B cell (primary cell): Measurements from ENCODE around the gene ADAMTS16. TPM values are rescaled to one million over a fixed set of nuclear protein-coding genes. Genes with fewer than 3 reads are reported as not detected.

Experiments used
- ATAC-seq: fragments of 200-7000 bp; cut with Tn5 transposase; one replicate; pipeline ENCODE4 v1.10.0; 2021; ENCODE audit warnings: low read depth, mild to moderate bottlenecking, moderate number of reproducible peaks, moderate library complexity
- CTCF ChIA-PET: fragments of 350-600 bp; sonication (Branson Sonifier 250); formaldehyde crosslinking; loops from one replicate; lab custom pipeline; 2021; ENCODE audit warnings: antibody characterized with exemption, inconsistent platforms; lab: Charles Lee
- POLR2A ChIA-PET: fragments of 350-600 bp; sonication (Branson Sonifier 250); formaldehyde crosslinking; loops from one replicate; lab custom pipeline; 2021; ENCODE audit warnings: antibody characterized with exemption; lab: Charles Lee
- DNase-seq: peaks from one replicate; pipeline ENCODE4 v3.0.0; 2013
- H2AFZ ChIP-seq: 2 replicates; pipeline ENCODE4 v1.6.1; 2012; ENCODE audit warnings: mild to moderate bottlenecking, low read depth, low read length; ENCODE audit not compliant: insufficient read depth, poor library complexity, severe bottlenecking
- H3K27ac ChIP-seq, 2 donors: 1 replicate in 1 of 2; 2 replicates in 1 of 2; pipeline ENCODE4 v1.5.1; 2012 to 2013; ENCODE audit warnings: low read length in 2 of 2, mild to moderate bottlenecking in 2 of 2, moderate library complexity in 1 of 2
- H3K27me3 ChIP-seq, 4 experiments: fragments of 200-600 bp in 1 of 4; sonication (generic) in 1 of 4; replicated peaks in 1 of 4; 1 replicate in 2 of 4; 2 replicates in 2 of 4; pipeline versions ENCODE4 v1.6.1 to v1.7.0; 2013 to 2016; ENCODE audit warnings: low read length in 3 of 4, mild to moderate bottlenecking in 2 of 4, mixed read lengths in 1 of 4, moderate library complexity in 1 of 4; ENCODE audit not compliant: insufficient read depth in 4 of 4, control insufficient read depth in 3 of 4; ENCODE audit errors: control extremely low read depth in 1 of 4
- H3K36me3 ChIP-seq, 2 experiments: replicated peaks in 1 of 2; 1 replicate in 1 of 2; 2 replicates in 1 of 2; pipeline versions ENCODE4 v1.6.1 to v1.7.1; 2013; ENCODE audit warnings: low read length in 1 of 2; ENCODE audit not compliant: insufficient read depth in 2 of 2, control insufficient read depth in 1 of 2; ENCODE audit errors: control extremely low read depth in 1 of 2, extremely low read depth in 1 of 2
- H3K4me1 ChIP-seq, 2 donors: fragments of 200-600 bp in 1 of 2; sonication (generic) in 1 of 2; 1 replicate in 1 of 2; 2 replicates in 1 of 2; pipeline versions ENCODE4 v1.5.1 to v1.6.1; 2013 to 2017; ENCODE audit warnings: low read length in 2 of 2; ENCODE audit not compliant: control insufficient read depth in 2 of 2, insufficient read depth in 2 of 2
- H3K4me2 ChIP-seq: replicated peaks from 2 replicates; pipeline ENCODE3; 2012; ENCODE audit warnings: mild to moderate bottlenecking, low read depth, low read length; ENCODE audit not compliant: poor library complexity, severe bottlenecking
- H3K4me3 ChIP-seq, 5 experiments: fragments of 200-600 bp in 1 of 5; sonication (generic) in 1 of 5; 1 replicate in 3 of 5; 2 replicates in 2 of 5; pipeline versions ENCODE4 v1.5.1 to v1.7.0; 2011 to 2016; ENCODE audit warnings: low read length in 4 of 5, mild to moderate bottlenecking in 4 of 5, low read depth in 2 of 5, control low read depth in 1 of 5, moderate library complexity in 1 of 5; ENCODE audit not compliant: insufficient read depth in 1 of 5; ENCODE audit errors: control extremely low read depth in 1 of 5, extremely low read depth in 1 of 5
- H3K79me2 ChIP-seq: fragments of 200-600 bp; sonication (generic); one replicate; pipeline ENCODE4 v1.6.0; 2016; ENCODE audit warnings: low read length; ENCODE audit not compliant: control insufficient read depth, insufficient read depth
- H3K9ac ChIP-seq: fragments of 200-600 bp; sonication (generic); 2 replicates; pipeline ENCODE4 v1.6.1; 2017; ENCODE audit warnings: mild to moderate bottlenecking, low read length, moderate library complexity
- H3K9me3 ChIP-seq, 3 donors: one replicate each; pipeline versions ENCODE4 v1.6.1 to v1.7.1; 2013; ENCODE audit warnings: low read length in 2 of 3; ENCODE audit not compliant: control insufficient read depth in 2 of 3, insufficient read depth in 1 of 3; ENCODE audit errors: control extremely low read depth in 1 of 3
- H4K20me1 ChIP-seq: 2 replicates; pipeline ENCODE4 v1.6.0; 2012; ENCODE audit warnings: mild to moderate bottlenecking, low read length; ENCODE audit not compliant: insufficient read depth, control insufficient read depth, poor library complexity, severe bottlenecking
- H3K27ac Mint-ChIP-seq: one replicate; pipeline ENCODE4 v1.8.0; 2021; ENCODE audit warnings: mixed read lengths
- H3K27me3 Mint-ChIP-seq: one replicate; pipeline ENCODE4 v1.8.0; 2021; ENCODE audit warnings: mixed read lengths
- H3K4me1 Mint-ChIP-seq: one replicate; pipeline ENCODE4 v1.8.0; 2021; ENCODE audit warnings: mixed read lengths
- H3K4me3 Mint-ChIP-seq: one replicate; pipeline ENCODE4 v1.8.0; 2021; ENCODE audit warnings: mixed read lengths
- H3K9me3 Mint-ChIP-seq: one replicate; pipeline ENCODE4 v1.8.0; 2022; ENCODE audit warnings: mixed read lengths; ENCODE audit not compliant: insufficient read depth
- EZH2 ChIP-seq: IDR thresholded peaks from 2 replicates; pipeline ENCODE4 v1.6.1; 2012; ENCODE audit warnings: borderline replicate concordance, low read depth, mild to moderate bottlenecking, moderate library complexity, low read length; ENCODE audit not compliant: insufficient read depth, poor library complexity, severe bottlenecking
- WGBS: methylation state at CpG from one replicate; pipeline ENCODE4 v1.1.5; 2013; ENCODE audit warnings: missing lambda C conversion rate; ENCODE audit not compliant: insufficient coverage; 5-methylcytosine and 5-hydroxymethylcytosine counted together
- intact Hi-C: fragments of 100-400 bp; cut with micrococcal nuclease; formaldehyde crosslinking; loops from one replicate; pipeline ENCODE4 v1.10.0; 2022
- polyA plus RNA-seq: library from polyadenylated mRNA; depleted of rRNA; stranded (reverse); fragments of >200 nt; gene quantifications from 2 replicates; pipeline ENCODE4 v1.2.3, GENCODE V29; 2012
- total RNA-seq, 2 donors: library from RNA; stranded (reverse); fragments of 120-200 nt in 1 of 2; gene quantifications; 1 replicate in 1 of 2; 2 replicates in 1 of 2; pipeline versions ENCODE4 v1.2.3 to v1.2.4, GENCODE V29; 2013 to 2022
- TF ChIP-seq, protein P1 (sequence below): fragments of 200-600 bp; IDR thresholded peaks from one replicate; pipeline ENCODE4 v1.8.0; 2022; ENCODE audit warnings: antibody characterized with exemption, mild to moderate bottlenecking

The ADAMTS16 gene
- total and polyA plus RNA-seq, 2 donors (not counting 1 experiment from before 2014, with no cell fraction given) = not detected

DNA sequence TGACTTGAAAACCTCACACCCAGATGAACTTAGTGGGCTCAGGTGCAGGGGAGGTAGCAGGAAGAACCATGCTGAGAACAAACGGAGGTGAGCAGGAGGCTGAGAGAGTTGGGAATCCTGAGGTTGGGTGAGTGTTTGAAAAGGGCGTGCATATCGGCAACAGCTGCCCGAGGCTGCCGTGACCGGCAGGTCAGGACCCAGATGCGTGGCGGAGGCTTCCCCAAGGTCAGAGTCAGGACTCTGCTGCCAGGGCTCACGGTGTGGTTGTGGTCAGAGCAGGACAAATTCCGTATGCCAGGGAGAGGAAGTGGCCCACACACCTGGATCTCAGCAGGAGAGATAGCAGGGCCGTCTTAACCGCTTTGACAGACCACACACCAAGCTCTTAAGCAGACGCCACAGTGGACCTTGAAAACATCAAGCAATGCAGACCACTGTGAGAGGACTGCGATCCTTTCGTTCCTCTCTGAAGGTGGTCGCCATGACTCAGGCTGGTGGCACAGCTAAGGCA is 43.1 kb downstream of the ADAMTS16 start:
- peaks cover 6% of the 10 kb centered on the region for H3K27me3 Mint-ChIP-seq
- H3K9me3 ChIP-seq = peaks cover 0 to 10% (median 0%) of the 10 kb centered on the region in 3 donors
- no peak overlapping the region for H3K27ac ChIP-seq
- H3K79me2 ChIP-seq = no peaks in the 10 kb centered on the region
- H3K27ac Mint-ChIP-seq = no peak overlapping the region
- H4K20me1 ChIP-seq = no peaks in the 10 kb centered on the region
- CTCF ChIA-PET = no interaction called here
- intact Hi-C loops = no loop called here
- POLR2A ChIA-PET = no interaction called here
- no peak overlapping the region for H2AFZ ChIP-seq
- 14% methylated on average over 16 of the region's 16 CpGs for WGBS
- no peak overlapping the region for H3K4me2 ChIP-seq
- no peak overlapping the region for H3K4me3 ChIP-seq
- H3K9ac ChIP-seq = no peak overlapping the region
- no peak for DNase-seq
- H3K36me3 ChIP-seq = no peaks in the 10 kb centered on the region
- no peaks in the 10 kb centered on the region for H3K4me1 Mint-ChIP-seq
- peaks cover 0 to 3% (median 0%) of the 10 kb centered on the region in 4 experiments for H3K27me3 ChIP-seq
- H3K9me3 Mint-ChIP-seq = no peaks in the 10 kb centered on the region
- TF ChIP-seq EZH2 = no peak
- TF ChIP-seq, protein P1, sequence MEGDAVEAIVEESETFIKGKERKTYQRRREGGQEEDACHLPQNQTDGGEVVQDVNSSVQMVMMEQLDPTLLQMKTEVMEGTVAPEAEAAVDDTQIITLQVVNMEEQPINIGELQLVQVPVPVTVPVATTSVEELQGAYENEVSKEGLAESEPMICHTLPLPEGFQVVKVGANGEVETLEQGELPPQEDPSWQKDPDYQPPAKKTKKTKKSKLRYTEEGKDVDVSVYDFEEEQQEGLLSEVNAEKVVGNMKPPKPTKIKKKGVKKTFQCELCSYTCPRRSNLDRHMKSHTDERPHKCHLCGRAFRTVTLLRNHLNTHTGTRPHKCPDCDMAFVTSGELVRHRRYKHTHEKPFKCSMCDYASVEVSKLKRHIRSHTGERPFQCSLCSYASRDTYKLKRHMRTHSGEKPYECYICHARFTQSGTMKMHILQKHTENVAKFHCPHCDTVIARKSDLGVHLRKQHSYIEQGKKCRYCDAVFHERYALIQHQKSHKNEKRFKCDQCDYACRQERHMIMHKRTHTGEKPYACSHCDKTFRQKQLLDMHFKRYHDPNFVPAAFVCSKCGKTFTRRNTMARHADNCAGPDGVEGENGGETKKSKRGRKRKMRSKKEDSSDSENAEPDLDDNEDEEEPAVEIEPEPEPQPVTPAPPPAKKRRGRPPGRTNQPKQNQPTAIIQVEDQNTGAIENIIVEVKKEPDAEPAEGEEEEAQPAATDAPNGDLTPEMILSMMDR = no peak
- no peaks in the 10 kb centered on the region for H3K4me1 ChIP-seq
- no peak overlapping the region for H3K4me3 Mint-ChIP-seq
- ATAC-seq = no peak

DNA sequence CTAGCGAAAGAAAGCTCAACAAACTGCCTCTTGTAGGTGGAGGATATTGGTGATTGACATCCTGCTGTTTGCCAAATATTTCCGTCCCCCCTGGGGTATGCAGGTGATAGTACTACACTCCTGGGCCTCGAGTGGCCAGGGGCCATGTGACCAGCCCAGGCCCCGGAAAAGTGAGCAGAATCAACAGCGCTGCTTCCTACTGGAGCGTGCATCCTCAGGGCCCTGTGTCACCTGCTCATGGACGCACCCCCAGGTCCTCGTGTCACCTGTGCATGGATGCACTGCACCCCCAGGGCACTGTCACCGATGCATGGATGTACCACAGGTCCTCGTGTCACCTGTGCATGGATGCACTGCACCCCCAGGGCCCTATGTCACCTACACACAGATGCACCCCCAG is 43.8 kb downstream of the ADAMTS16 start:
- Histone ChIP-seq H3K9me3 (peaks cover 0 to 10% (median 0%) of the 10 kb centered on the region in 3 donors), H3K9ac (no peak overlapping the region), H4K20me1 (no peaks in the 10 kb centered on the region), H3K27me3 (peaks cover 0 to 3% (median 0%) of the 10 kb centered on the region in 4 experiments), H3K36me3 (no peaks in the 10 kb centered on the region), H3K4me2 (no peak overlapping the region), H3K4me3 (no peak overlapping the region), H3K4me1 (no peaks in the 10 kb centered on the region), H3K27ac (no peak overlapping the region), H2AFZ (no peak overlapping the region), H3K79me2 (no peaks in the 10 kb centered on the region)
- intact Hi-C loops = no loop called here
- Mint-ChIP-seq H3K27ac (no peak overlapping the region), H3K9me3 (no peaks in the 10 kb centered on the region), H3K27me3 (peaks cover 6% of the 10 kb centered on the region), H3K4me1 (no peaks in the 10 kb centered on the region), H3K4me3 (no peak overlapping the region)
- ATAC-seq = no peak
- ChIA-PET POLR2A (no interaction called here), CTCF (no interaction called here)
- TF ChIP-seq, protein P1 = no peak
- TF ChIP-seq EZH2 = no peak
- 66% methylated on average over 9 of the region's 10 CpGs for WGBS
- DNase-seq = no peak
